GM11168 (cell line): Measurements from ENCODE around the gene PCNX3.
"Not testable (repeated sequence)": the region's sequence is repeated elsewhere in the genome, so short reads cannot be mapped to it uniquely, and the experiment has no call there.

Experiments used
- in situ Hi-C: fragments of 300-500 bp; cut with MboI; formaldehyde crosslinking; loops from one replicate; pipeline ENCODE4 v1.12.0; 2022; ENCODE audit warnings: low sequenced_read_pairs; ENCODE audit not compliant: unreplicated experiment

PCNX3 gene

DNA sequence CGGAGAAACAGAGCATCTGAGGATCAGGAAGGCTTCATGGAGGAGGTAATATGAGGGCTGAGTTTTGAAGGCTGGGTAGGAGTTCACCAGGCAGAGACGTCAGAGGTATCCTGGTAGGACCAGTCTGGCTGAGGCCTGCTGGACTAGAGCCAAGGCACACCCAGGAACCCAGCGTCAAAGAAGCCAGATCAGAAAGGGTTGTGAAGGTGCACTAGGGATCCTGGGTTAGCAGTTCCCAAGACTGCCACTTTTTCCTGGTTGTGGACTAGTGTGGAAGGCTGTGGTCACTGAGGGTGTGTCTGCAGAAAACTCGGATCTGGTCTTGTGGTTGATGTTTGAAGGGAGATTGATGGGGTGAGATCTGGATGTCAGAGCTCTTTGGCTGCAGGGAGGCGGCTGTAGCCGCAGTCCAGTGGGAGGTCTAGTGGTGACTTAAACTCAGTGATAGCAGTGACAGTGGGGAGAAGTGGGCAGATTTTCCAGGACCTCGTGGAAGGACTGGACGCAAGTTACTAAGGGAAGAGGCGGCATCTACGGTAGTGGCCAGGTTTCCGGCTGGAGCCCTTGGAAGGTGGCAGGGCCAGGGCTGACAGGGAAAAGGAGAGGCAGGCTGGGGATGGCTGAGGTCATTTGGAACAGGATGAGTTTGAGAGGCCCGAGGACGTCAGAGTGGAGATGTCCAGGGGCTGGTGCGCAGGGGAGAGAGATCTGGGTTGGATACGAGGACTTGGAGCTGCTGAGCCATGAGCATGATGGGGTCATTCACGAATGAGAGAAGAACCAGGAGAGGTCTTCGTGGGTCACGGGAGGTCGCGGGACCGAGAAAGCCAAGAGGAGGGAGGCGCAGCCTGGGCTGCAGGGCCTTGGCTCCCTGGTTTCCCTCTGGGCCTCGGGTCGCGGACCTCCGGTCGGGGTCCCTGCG, 36.3 kb downstream of the PCNX3 start:
- in situ Hi-C loops: no loop called here

- in situ Hi-C loops: no loop called here
Measured at GRCh38 chr11:65652511-65653228, 37.1 kb downstream of the PCNX3 start.

DNA sequence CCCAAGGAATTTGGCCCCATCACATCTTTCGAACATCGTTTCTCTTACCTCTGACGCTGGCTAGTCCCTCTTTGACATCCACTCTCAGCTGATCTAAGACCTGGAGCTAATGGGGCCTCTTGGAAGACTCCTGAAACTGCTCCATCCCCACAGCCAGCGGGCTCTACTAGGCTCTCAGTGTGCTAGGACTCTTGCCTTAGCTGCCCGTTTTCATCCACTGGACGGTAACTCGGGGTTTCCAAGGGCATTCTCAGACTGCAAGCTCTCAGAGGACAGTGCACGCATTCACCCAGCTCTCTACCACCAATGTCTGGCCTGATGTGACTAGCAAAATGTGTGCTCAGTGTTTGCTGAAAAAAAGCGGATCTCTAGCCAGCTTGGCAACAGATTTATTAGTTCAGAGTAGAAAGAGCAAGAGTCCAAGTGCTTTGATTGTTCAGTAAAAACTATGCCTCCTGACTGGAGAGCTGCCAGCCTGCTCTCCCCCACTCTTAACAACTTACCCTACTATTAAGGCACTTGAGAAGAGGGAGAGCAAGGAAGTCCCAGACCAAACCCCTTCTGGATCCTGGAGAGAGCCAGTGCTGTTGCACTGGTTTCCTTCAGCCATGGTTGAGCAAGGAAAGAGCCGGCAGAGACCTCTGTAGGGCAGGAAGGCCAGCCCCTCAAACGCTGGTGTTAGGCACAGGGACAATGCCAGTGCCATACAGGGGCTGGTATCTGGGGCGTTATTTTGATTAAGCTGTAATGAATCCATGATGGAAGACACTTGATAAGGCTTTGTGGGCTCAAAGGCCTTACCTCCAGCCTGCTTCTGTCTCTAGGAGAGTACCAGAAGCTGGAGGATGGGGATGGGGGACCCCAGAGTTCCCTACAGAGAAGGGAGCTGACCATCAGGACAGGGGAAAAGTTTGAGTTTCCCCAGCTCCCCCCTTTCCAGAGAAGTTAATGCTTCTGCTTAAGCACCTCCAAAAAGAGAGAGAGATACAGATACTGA, 38.0 kb downstream of the PCNX3 start:
- in situ Hi-C loops: no loop called here

- in situ Hi-C loops: no loop called here
Measured at GRCh38 chr11:65654375-65655349, 39.1 kb downstream of the PCNX3 start.

DNA sequence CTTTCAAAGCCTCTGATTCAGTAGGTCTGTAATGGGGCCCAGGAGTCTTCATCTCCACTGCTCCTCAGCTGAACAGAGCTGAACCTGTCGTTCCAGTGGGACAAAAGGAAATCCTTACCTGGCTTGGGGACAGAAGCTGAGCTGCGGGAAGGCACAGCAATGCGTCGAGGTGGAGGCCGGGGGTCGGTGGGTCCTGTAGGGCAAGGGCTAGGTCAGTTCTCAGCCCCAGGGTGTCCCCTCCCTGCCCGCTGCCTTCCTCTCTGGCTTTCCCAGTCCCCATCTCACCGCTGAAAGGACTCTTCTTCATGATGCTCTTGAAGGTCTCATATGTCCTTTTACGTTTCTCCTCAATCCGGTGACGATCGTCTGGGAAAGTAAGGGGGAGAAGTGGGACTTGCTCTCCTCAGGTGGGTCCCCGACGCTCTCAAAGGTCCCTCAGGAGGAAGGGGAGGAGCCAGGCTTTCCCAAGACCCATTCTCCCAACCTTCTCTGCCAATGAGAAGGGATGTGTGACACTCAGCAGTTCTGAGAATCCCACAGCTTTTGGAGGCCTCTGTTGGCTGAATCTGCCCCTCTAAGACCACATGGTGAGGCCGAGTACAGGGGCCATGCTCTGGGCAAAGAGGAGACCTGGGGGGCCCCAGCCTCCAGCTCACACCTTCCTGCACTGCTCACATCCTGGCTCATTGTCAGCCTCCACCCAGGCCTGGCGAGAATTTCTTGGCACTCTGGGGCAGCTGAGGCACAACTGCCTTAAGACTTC, 40.2 kb downstream of the PCNX3 start:
- in situ Hi-C loops: no loop called here

DNA sequence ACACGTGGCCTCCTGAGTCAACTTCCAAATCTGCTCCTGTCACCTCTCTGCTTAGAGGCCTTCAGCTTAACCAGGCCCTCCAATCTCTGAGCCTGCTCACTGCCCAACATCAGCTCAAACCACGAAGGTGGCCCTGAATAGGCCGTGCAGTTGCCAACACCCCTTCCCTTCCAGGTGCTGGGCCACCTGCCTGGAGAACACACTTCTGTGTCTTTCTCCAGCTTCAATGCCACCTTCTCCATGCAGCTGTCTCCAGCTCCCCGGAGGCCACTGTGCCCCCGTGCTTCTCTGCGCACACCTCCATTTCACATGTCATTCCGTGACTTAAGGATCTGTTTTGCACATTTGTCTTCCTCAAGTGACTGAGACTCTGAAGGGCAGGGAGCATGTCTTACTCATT, 41.9 kb downstream of the PCNX3 start:
- in situ Hi-C loops: no loop called here

DNA sequence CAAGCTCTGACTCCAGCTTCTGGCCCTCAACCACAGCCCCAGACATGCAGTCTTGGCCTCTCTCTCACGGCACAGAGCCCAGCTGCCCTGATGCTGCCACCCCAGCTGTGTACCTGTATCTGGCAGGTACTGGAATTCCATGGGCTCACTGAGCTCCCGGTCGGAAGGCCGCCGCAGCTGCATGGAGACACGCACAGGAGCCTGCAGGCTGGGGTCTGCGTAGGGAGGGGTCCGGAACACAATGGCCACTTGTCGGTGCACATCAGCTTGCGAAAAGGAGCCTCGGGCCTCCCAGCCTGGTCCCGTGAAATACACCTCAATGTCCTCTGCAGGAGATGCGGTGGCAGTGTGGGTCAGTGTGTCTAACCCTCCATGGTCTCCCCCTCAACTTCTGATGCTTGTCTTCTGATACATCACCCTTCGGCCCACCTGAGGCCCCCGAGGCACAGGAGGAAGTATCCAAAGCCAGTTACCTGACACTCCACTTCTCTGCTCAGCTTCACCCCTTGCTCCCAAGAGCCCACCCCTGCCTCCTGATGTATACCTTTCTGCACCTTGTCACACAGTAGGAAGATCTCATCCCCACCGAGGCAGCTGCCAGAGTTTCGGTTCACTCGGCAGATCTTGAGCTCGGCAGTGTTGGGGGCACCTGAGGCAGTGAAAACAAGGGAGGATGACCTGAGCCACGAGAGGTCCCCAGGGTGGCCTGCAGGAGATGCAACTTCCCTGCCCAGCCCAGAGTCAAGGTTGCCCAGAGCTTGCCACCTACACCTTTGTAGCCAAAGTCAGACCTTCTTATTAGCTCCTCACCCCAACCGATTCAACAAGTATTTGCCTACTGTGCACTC, 42.8 kb downstream of the PCNX3 start:
- in situ Hi-C loops: no loop called here

DNA sequence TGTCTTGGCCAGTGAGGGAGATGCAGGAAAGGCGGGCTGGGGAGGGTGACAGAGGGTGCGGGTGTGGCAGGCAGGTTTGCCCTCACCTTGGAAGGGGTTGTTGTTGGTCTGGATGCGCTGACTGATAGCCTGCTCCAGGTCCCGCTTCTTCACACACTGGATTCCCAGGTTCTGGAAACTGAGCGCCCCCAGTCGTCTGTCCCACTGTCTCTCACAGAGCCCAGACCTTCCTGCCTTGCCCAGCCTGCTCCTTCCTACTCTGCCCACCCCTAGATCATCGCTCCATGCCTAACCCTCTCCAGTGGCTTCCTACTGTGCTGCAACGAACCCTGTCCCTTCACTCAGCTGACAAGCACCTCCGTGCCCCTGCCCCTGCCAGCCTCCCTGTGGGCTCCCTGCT, 44.5 kb downstream of the PCNX3 start:
- in situ Hi-C loops: no loop called here

- in situ Hi-C loops: not testable (repeated sequence)
Measured at GRCh38 chr11:65660908-65661307, 45.3 kb downstream of the PCNX3 start.

GRCh38 chr11:65661599-65662246, 46.1 kb downstream of the PCNX3 start:
- in situ Hi-C loops: no loop called here

DNA sequence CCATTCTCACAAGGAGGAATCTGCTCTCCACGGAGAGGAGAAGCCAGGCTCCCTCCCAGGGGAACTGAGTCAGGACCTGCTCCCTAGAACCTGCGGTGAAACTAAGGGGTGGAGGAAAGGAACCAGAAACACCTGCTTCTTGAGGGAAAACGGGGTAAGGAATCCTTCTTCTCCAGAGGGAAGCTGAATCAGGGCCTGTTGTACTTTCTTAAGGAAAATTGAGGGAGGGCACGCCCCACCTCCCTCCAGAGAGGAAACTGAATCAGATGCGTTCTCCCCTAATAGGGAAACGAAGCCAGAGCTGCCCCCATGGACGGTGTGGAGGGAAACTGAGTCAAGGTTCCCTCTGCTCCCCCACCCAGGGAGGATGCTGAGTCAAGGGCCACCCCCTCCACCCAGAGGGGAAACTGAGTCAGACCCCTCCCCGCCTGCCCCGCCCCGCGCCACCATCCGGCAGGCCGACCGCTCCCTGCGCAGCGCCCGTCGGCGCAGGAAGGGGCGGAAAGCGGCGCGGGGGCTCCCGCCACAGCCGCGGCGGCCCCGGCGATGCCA, 46.7 kb downstream of the PCNX3 start:
- in situ Hi-C loops: no loop called here

GRCh38 chr11:65662799-65663638, 47.4 kb downstream of the PCNX3 start, which contains the start of gene RELA:
TSS of gene RELA (minus strand) at chr11:65662916. CDS start at chr11:65662832, 84 bp downstream.
- in situ Hi-C loops: no loop called here

DNA sequence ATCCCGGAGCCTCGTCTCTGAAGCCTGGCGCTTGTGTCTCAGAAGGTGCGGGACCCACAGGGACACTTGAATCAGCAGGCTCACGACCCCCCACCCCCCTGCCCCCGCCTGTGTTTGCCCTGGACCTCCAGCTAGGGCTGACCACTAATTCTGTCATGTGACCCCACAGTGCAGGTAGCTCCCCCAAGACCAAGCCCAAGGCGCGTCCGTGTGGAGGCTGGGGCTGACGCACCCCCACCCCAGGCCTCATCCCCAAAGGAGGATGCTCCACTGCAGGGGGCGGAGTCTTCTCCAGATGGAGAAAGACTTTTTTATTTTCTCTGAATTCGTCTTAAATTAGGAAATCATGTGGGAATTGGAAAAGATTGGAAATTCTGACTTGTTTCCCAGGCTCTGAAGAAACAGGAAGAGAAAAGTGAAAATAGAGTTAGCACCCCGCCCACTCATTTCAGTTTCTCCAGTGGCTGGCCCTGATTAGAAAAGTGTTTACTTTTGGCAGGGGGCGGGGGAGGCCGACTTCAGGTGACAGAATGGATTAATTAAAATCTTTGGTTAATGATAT, 48.1 kb downstream of the PCNX3 start:
- in situ Hi-C loops: no loop called here

- in situ Hi-C loops: no loop called here
Measured at GRCh38 chr11:65672180-65672860, 56.7 kb downstream of the PCNX3 start.

GRCh38 chr11:65672982-65673381, 57.4 kb downstream of the PCNX3 start:
- in situ Hi-C loops: no loop called here
